NCI-H1417 (cell line): Measurements from ENCODE around the gene KRT28.
A peak's percentile ranks its signal among the peaks of the same experiment; 100 is the strongest.
"Not testable (repeated sequence)": the region's sequence is repeated elsewhere in the genome, so short reads cannot be mapped to it uniquely, and the experiment has no call there.

Experiments
- DNase-seq, 3 experiments: peaks; one replicate each; lab custom pipeline; 2025; lab: John Stamatoyannopoulos, UW

The KRT28 gene

GRCh38 chr17:40818733-40819527 is 19.2 kb upstream of the KRT28 start:
- peak; percentile 72 to 83 (median 78) for DNase-seq

- DNase-seq = peak in 1 of 3 experiments; percentile 53
Observed at GRCh38 chr17:40818343-40818732, 18.6 kb upstream of the KRT28 start.

GRCh38 chr17:40817103-40817682 is 17.4 kb upstream of the KRT28 start:
- no peak for DNase-seq

GRCh38 chr17:40816569-40816968 is 16.8 kb upstream of the KRT28 start:
- DNase-seq = no peak

- DNase-seq = no peak
Observed at GRCh38 chr17:40815381-40815780, 15.6 kb upstream of the KRT28 start.

- not testable (repeated sequence) for DNase-seq
Observed at GRCh38 chr17:40814657-40815056, 14.9 kb upstream of the KRT28 start.

GRCh38 chr17:40813804-40814203 is 14.0 kb upstream of the KRT28 start:
- no peak for DNase-seq

GRCh38 chr17:40812639-40813038 is 12.9 kb upstream of the KRT28 start:
- DNase-seq = no peak

- no peak for DNase-seq
Observed at GRCh38 chr17:40810494-40810893, 10.7 kb upstream of the KRT28 start.

- no peak for DNase-seq
Observed at GRCh38 chr17:40809721-40810421, 10.1 kb upstream of the KRT28 start.

GRCh38 chr17:40806131-40806530 is 6.4 kb upstream of the KRT28 start:
- no peak for DNase-seq

GRCh38 chr17:40803617-40804082 is 3.9 kb upstream of the KRT28 start:
- peak; percentile 58 to 91 (median 80) for DNase-seq

GRCh38 chr17:40801157-40801556 is 1.4 kb upstream of the KRT28 start:
- DNase-seq = no peak

GRCh38 chr17:40800381-40800780 is 622 bp upstream of the KRT28 start:
- DNase-seq = no peak

- DNase-seq = no peak
Observed at GRCh38 chr17:40796846-40797245, 2.9 kb downstream of the KRT28 start.

GRCh38 chr17:40795019-40795667 is 4.6 kb downstream of the KRT28 start:
- DNase-seq = no peak

GRCh38 chr17:40794466-40794865 is 5.3 kb downstream of the KRT28 start:
- DNase-seq = peak in 1 of 3 experiments; percentile 67

GRCh38 chr17:40793832-40794231 is 5.9 kb downstream of the KRT28 start:
- DNase-seq = peak in 2 of 3 experiments; percentile 39 to 79

- no peak for DNase-seq
Observed at GRCh38 chr17:40791787-40792436, 7.8 kb downstream of the KRT28 start.

GRCh38 chr17:40791111-40791510 is 8.6 kb downstream of the KRT28 start:
- no peak for DNase-seq

- DNase-seq = no peak
Observed at GRCh38 chr17:40782450-40782849, 17.3 kb downstream of the KRT28 start, which contains the start of gene KRT27. TSS of gene KRT27 (minus strand) at chr17:40782550. CDS start at chr17:40782493, 57 bp downstream.
